ENCODE data around the gene HPS1. TPM values are rescaled to one million over a fixed set of nuclear protein-coding genes. Genes with fewer than 3 reads are reported as not detected.
A peak's percentile ranks its signal among the peaks of the same experiment; 100 is the strongest.

HPS1 gene
- total RNA-seq, 4 donors from 2014 or later: 46.5 to 83.5 (median 67.5) TPM

DNA sequence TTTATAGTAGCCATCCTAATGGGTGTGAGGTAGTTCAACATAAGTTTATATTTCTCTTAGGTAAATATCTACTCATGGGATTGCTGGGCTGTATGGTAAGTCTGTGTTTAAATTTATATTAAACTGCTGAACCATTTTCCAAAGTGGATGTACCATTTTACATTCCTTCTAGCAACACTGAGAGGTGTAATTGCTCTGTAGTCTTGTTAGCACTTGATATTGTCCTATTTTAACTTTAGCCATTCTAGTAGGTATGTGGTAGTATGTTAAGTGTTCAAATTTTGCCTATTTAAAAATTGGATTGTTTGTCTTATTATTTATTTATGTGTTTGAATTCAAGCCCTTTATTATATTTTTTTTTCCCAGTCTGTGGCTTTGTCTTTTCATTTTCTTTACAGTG lies 2.6 kb upstream of the HPS1 start:
- Histone ChIP-seq H3K4me3 (no peak overlapping the region), H3K27ac (no peak overlapping the region), H3K36me3 (peaks cover 7% of the 10 kb centered on the region), H3K9me3 (no peaks in the 10 kb centered on the region), H3K4me1 (peaks cover 16% of the 10 kb centered on the region), H3K27me3 (no peaks in the 10 kb centered on the region)
- TF ChIP-seq EP300 (IDR thresholded peaks at IDR 0.05): no peak
- TF ChIP-seq POLR2AphosphoS5 (IDR thresholded peaks at IDR 0.05): no peak
- TF ChIP-seq POLR2A (IDR thresholded peaks at IDR 0.05): no peak
- TF ChIP-seq CTCF (IDR thresholded peaks at IDR 0.05): no peak
- no peak for DNase-seq (ENCODE audit: low spot score in 2 of 2)

GRCh38 chr10:98446151-98446660 lies 529 bp downstream of the HPS1 start:
- Histone ChIP-seq H3K27me3 (no peaks in the 10 kb centered on the region), H3K36me3 (peaks cover 27% of the 10 kb centered on the region), H3K4me1 (peaks cover 16% of the 10 kb centered on the region), H3K4me3 (peak overlapping the region; percentile 82), H3K9me3 (no peaks in the 10 kb centered on the region), H3K27ac (peak overlapping the region; percentile 93)
- TF ChIP-seq POLR2A (IDR thresholded peaks at IDR 0.05) (no peak), EP300 (IDR thresholded peaks at IDR 0.05) (no peak), CTCF (IDR thresholded peaks at IDR 0.05) (no peak), POLR2AphosphoS5 (IDR thresholded peaks at IDR 0.05) (no peak)
- 5% methylated on average over 24 of the region's 28 CpGs for WGBS
- no peak for DNase-seq (ENCODE audit: low spot score in 2 of 2)

- DNase-seq (ENCODE audit: low spot score in 2 of 2): no peak
- peaks cover 16% of the 10 kb centered on the region for H3K4me1 ChIP-seq
- H3K27me3 ChIP-seq: no peaks in the 10 kb centered on the region
- peak overlapping the region; percentile 82 for H3K4me3 ChIP-seq
- peak overlapping the region; percentile 93 for H3K27ac ChIP-seq
- TF ChIP-seq CTCF (IDR thresholded peaks at IDR 0.05) (no peak), POLR2A (IDR thresholded peaks at IDR 0.05) (no peak), EP300 (IDR thresholded peaks at IDR 0.05) (no peak), POLR2AphosphoS5 (IDR thresholded peaks at IDR 0.05) (no peak)
- 81% methylated on average over 7 of the region's 10 CpGs for whole genome bisulfite sequencing
- H3K9me3 ChIP-seq: no peaks in the 10 kb centered on the region
- H3K36me3 ChIP-seq: peaks cover 27% of the 10 kb centered on the region
These were observed 1.4 kb downstream of the HPS1 start for GRCh38 chr10:98445200-98445812.

DNA sequence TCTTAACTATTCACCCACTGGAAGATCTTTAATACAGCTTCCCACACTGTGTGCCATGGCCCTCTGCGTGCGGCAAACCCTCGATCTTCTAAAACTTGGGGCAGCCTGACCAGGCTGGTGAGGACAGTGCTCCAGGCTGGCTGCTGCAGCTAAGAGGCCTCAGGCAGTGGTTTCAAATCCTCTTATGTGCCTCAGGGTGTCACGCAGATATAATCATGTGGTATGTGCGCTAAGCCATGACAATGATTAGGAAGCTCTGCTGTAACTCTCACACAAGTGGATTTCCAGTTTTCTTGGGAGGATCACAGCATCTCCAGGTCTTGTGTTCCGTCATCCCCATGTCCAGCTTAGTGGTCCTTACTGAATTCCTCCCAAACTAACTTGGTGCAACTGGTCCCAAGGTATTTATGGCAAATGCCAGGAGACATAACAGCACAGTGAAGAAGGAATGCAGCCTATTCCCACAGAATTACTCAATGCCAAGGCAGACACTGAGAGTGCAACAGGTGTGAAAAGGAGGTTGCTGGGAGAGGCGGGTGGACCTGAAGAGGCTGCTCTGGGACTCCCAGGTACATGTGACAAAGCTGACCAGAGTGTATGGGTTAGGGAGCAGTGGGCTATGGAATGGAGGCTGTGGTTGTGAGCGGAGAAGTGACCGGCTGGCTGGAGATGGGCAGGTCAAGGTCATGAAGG lies 2.3 kb downstream of the HPS1 start:
- peaks cover 31% of the 10 kb centered on the region for H3K36me3 ChIP-seq

More for the DNA sequence above, 2.3 kb downstream of the HPS1 start:
- peaks cover 16% of the 10 kb centered on the region for H3K4me1 ChIP-seq
- TF ChIP-seq EP300 (IDR thresholded peaks at IDR 0.05): no peak
- TF ChIP-seq CTCF (IDR thresholded peaks at IDR 0.05): no peak
- no peak for TF ChIP-seq POLR2AphosphoS5 (IDR thresholded peaks at IDR 0.05)
- H3K27me3 ChIP-seq: no peaks in the 10 kb centered on the region
- 87% methylated on average over 9 of the region's 9 CpGs for WGBS
- H3K4me3 ChIP-seq: no peak overlapping the region
- no peak for DNase-seq (ENCODE audit: low spot score in 2 of 2)
- H3K27ac ChIP-seq: no peak overlapping the region
- H3K9me3 ChIP-seq: no peaks in the 10 kb centered on the region
